GM12878 (cell line): ENCODE results near the gene ZNF506. TPM values are rescaled to one million over a fixed set of nuclear protein-coding genes. Genes with fewer than 3 reads are reported as not detected.

Experiments used
- ATAC-seq: fragments of 200-7000 bp; cut with Tn5 transposase; 3 replicates; pipeline ENCODE4 v1.9.1; 2020; ENCODE audit warnings: mild to moderate bottlenecking, moderate library complexity
- BruUV-seq: library from RNA; stranded (reverse); fragments of 400-500 nt; replicated peaks from 2 replicates; lab custom pipeline; 2021; lab: Mats Ljungman, UMichigan
- CTCF ChIA-PET: fragments of 300-600 bp; sonication (Branson Sonifier 250); formaldehyde crosslinking; extraction: SDS; loops from one replicate; lab custom pipeline; 2021; ENCODE audit warnings: inconsistent platforms; lab: Yijun Ruan, JAX
- POLR2A ChIA-PET: fragments of 350-600 bp; formaldehyde crosslinking; extraction: SDS; loops from one replicate; lab custom pipeline; 2021; ENCODE audit warnings: inconsistent platforms; lab: Charles Lee
- RAD21 ChIA-PET: fragments of 300-600 bp; sonication (Branson Sonifier 250); formaldehyde crosslinking; loops from one replicate; lab custom pipeline; 2023; ENCODE audit warnings: antibody characterized with exemption; ENCODE audit not compliant: unreplicated experiment; lab: Charles Lee
- SMC1A ChIA-PET: fragments of 300-600 bp; sonication (Branson Sonifier 250); formaldehyde crosslinking; loops from one replicate; lab custom pipeline; 2023; ENCODE audit not compliant: unreplicated experiment, uncharacterized antibody; lab: Charles Lee
- DNase-seq: peaks from one replicate; pipeline ENCODE4 v3.0.0-alpha.2; 2011; ENCODE audit warnings: low read depth, low spot score
- FAIRE-seq: peaks from 3 replicates; lab custom pipeline; 2011; peaks lifted over from hg19 to GRCh38; lab: Jason Lieb, UNC
- H2AFZ ChIP-seq: 2 replicates; pipeline ENCODE4 v1.6.0; 2011; ENCODE audit warnings: low read depth, low read length, control low read depth; ENCODE audit not compliant: control insufficient read depth
- H3K27ac ChIP-seq: 2 replicates; pipeline ENCODE4 v1.5.1; 2011; ENCODE audit warnings: control low read depth; ENCODE audit not compliant: control insufficient read depth, insufficient read depth
- H3K27me3 ChIP-seq, 2 experiments: replicated peaks in 1 of 2; 2 replicates each; pipeline versions ENCODE4 v1.6.0 to v1.6.1; 2011; ENCODE audit warnings: low read length in 1 of 2; ENCODE audit not compliant: control insufficient read depth in 2 of 2, insufficient read depth in 2 of 2
- H3K36me3 ChIP-seq, 2 experiments: 2 replicates each; pipeline ENCODE4 v1.5.1; 2011; ENCODE audit warnings: low read length in 1 of 2; ENCODE audit not compliant: control insufficient read depth in 2 of 2, insufficient read depth in 2 of 2
- H3K4me1 ChIP-seq: 2 replicates; pipeline ENCODE4 v1.6.1; 2011; ENCODE audit warnings: mild to moderate bottlenecking, low read length, moderate library complexity, mixed read lengths; ENCODE audit not compliant: control insufficient read depth, insufficient read depth
- H3K4me2 ChIP-seq: 2 replicates; pipeline ENCODE4 v1.6.0; 2011; ENCODE audit warnings: control low read depth; ENCODE audit not compliant: control insufficient read depth, insufficient read depth
- H3K4me3 ChIP-seq: fragments of 200-600 bp; sonication (generic); 2 replicates; pipeline ENCODE4 v1.5.1; 2016
- H3K79me2 ChIP-seq: 2 replicates; pipeline ENCODE4 v1.6.0; 2011; ENCODE audit warnings: low read length; ENCODE audit not compliant: control insufficient read depth, insufficient read depth
- H3K9ac ChIP-seq: 2 replicates; pipeline ENCODE4 v1.8.0; 2011; ENCODE audit warnings: low read length, control low read depth, mixed read lengths; ENCODE audit not compliant: control insufficient read depth, insufficient read depth
- H3K9me3 ChIP-seq: replicated peaks from 3 replicates; pipeline ENCODE4 v1.5.1; 2011; ENCODE audit warnings: mild to moderate bottlenecking, low read length; ENCODE audit not compliant: control insufficient read depth, insufficient read depth
- H4K20me1 ChIP-seq: 2 replicates; pipeline ENCODE4 v1.6.0; 2011; ENCODE audit not compliant: control insufficient read depth, insufficient read depth
- CEBPB ChIP-seq, 2 experiments: fragments of 150-350 bp in 1 of 2; IDR thresholded peaks; 2 replicates each; pipeline ENCODE4 v1.6.1; 2012 to 2014; ENCODE audit warnings: low read depth in 2 of 2, low read length in 2 of 2, borderline replicate concordance in 1 of 2, inconsistent platforms in 1 of 2
- CTCF ChIP-seq, 3 experiments: IDR thresholded peaks in 2 of 3; conservative IDR thresholded peaks in 1 of 3; 2 replicates each; pipeline ENCODE4 v1.5.1; 2011; ENCODE audit warnings: low read depth in 3 of 3, low read length in 3 of 3, mild to moderate bottlenecking in 3 of 3, control low read depth in 2 of 3, moderate library complexity in 2 of 3, inconsistent platforms in 1 of 3, mixed read lengths in 1 of 3; ENCODE audit not compliant: control insufficient read depth in 2 of 3, insufficient read depth in 1 of 3; ENCODE audit errors: extremely low read depth in 1 of 3
- EGR1 ChIP-seq, 2 experiments: IDR thresholded peaks; 1 replicate in 1 of 2; 2 replicates in 1 of 2; pipeline ENCODE4 v1.6.1; 2011 to 2012; ENCODE audit warnings: low read depth in 2 of 2, low read length in 2 of 2, borderline replicate concordance in 1 of 2, mild to moderate bottlenecking in 1 of 2, moderate library complexity in 1 of 2
- FOXK2 ChIP-seq: fragments of 450-650 bp; IDR thresholded peaks from 2 replicates; pipeline ENCODE4 v1.6.1; 2017; ENCODE audit warnings: mild to moderate bottlenecking, moderate library complexity
- HDAC2 ChIP-seq: fragments of 200-600 bp; sonication (generic); IDR thresholded peaks from 2 replicates; pipeline ENCODE4 v1.6.1; 2017
- PAX5 ChIP-seq: IDR thresholded peaks from 2 replicates; pipeline ENCODE4 v1.6.1; 2011; ENCODE audit warnings: low read depth, low read length, borderline replicate concordance
- PML ChIP-seq: IDR thresholded peaks from 2 replicates; pipeline ENCODE4 v1.6.1; 2012; ENCODE audit warnings: low read length, inconsistent platforms
- STAT3 ChIP-seq: IDR thresholded peaks from 2 replicates; pipeline ENCODE4 v1.6.1; 2011; ENCODE audit warnings: low read depth, low read length, improper control_type of control experiment
- TARDBP ChIP-seq: IDR thresholded peaks from 2 replicates; pipeline ENCODE4 v1.6.1; 2016; ENCODE audit warnings: borderline replicate concordance
- YBX1 ChIP-seq: fragments of 450-650 bp; IDR thresholded peaks from 2 replicates; pipeline ENCODE4 v1.6.1; 2016; ENCODE audit warnings: antibody characterized with exemption
- ZNF24 ChIP-seq: fragments of 450-650 bp; IDR thresholded peaks from 2 replicates; pipeline ENCODE4 v1.6.1; 2017; ENCODE audit warnings: antibody characterized with exemption, mild to moderate bottlenecking
- WGBS: methylation state at CpG from one replicate; pipeline ENCODE4 v1.1.6; 2016; ENCODE audit warnings: low lambda C conversion rate; ENCODE audit not compliant: insufficient replicate concordance, insufficient coverage; ENCODE audit errors: missing lambda C conversion rate; 5-methylcytosine and 5-hydroxymethylcytosine counted together
- in situ Hi-C: fragments of 300-500 bp; cut with MboI; formaldehyde crosslinking; loops from 9 replicates; pipeline ENCODE4 v1.14.3; 2018; ENCODE audit warnings: mixed read lengths
- intact Hi-C: fragments of 100-400 bp; cut with micrococcal nuclease; formaldehyde crosslinking; loops from one replicate; pipeline ENCODE4 v1.14.2; 2022; ENCODE audit not compliant: unreplicated experiment
- polyA plus RNA-seq, 11 experiments: library from polyadenylated mRNA; depleted of rRNA in 4 of 11; unstranded in 6 of 11; stranded (reverse) in 5 of 11; fragments of >200 nt; fragmentation: Nextera tagmentation in 4 of 11; fragmentation: Illumina TruSeq in 1 of 11; extraction: Ambion mirVana in 4 of 11; extraction: Trizol in 1 of 11; gene quantifications; 1 replicate in 1 of 11; 2 replicates in 10 of 11; pipeline versions ENCODE4 v1.2.1 to v1.2.3, GENCODE V29; 2011 to 2016; ENCODE audit warnings: inconsistent platforms in 2 of 11, missing spikeins in 2 of 11, low read depth in 1 of 11
- total RNA-seq, 4 experiments: library from RNA; depleted of rRNA in 3 of 4; stranded (reverse); fragments of >200 nt in 3 of 4; fragmentation: Illumina TruSeq in 1 of 4; extraction: Trizol in 1 of 4; gene quantifications; 2 replicates each; pipeline versions ENCODE4 v1.2.1 to v1.2.3, GENCODE V29; 2013 to 2021
- TF ChIP-seq, protein P1 (sequence below): IDR thresholded peaks from 2 replicates; pipeline ENCODE4 v1.6.1; 2011; ENCODE audit warnings: mild to moderate bottlenecking, low read depth, low read length, moderate library complexity; ENCODE audit not compliant: insufficient replicate concordance
- TF ChIP-seq, protein P2 (sequence below): IDR thresholded peaks from 2 replicates; pipeline ENCODE4 v1.6.1; 2012; ENCODE audit warnings: low read depth, low read length, improper control_type of control experiment
- TF ChIP-seq, protein P3 (sequence below): IDR thresholded peaks from 2 replicates; pipeline ENCODE4 v1.6.1; 2011; ENCODE audit warnings: low read depth, low read length, improper control_type of control experiment, borderline replicate concordance

Gene ZNF506
- total and polyA plus RNA-seq, 10 of the 15 experiments (the other 5 are each of a cell fraction or from before 2014, with no cell fraction given) = 3.5 to 12.0 (median 7.9) TPM

DNA sequence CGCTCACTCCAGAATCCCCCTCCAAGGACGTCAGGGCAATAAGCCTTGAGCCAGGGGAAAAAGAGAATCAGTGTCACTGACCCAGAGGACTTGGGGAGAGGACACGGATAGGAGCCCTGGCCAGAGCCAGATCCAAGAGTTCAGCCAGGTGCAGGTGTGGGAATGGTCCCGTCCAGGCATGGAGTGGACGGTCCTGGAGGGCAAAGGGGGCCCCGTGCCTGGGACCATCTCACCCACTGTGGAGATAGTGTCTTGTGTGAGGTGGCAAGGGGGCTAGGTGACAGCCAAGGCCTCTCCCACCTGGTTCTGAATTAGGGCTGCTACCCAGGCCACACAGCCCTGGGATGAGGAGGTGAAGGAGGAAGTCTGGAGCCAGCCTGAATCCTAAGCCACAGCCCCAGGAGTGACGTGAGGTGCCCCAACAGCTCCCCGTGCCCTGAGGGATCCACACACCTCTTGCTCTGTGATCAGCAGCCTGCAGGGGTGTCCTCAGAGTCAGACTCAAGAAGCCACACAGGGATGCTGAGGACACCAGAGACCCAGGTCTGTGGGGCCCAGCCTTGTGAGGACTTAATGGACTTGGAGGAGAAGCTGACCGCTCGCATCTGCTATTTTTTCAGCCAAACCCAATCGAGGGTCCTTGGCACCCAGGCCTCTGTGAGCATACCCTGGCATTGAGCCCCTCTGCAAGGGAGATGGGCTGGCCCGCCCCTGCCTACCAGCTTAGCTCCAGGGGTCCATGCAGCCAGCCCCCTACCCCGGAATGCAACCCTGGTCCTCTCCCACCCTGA lies 72.2 kb downstream of the ZNF506 start (continued):
- TF ChIP-seq, protein P1, sequence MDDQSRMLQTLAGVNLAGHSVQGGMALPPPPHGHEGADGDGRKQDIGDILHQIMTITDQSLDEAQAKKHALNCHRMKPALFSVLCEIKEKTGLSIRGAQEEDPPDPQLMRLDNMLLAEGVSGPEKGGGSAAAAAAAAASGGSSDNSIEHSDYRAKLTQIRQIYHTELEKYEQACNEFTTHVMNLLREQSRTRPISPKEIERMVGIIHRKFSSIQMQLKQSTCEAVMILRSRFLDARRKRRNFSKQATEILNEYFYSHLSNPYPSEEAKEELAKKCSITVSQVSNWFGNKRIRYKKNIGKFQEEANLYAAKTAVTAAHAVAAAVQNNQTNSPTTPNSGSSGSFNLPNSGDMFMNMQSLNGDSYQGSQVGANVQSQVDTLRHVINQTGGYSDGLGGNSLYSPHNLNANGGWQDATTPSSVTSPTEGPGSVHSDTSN = no peak
- TF ChIP-seq STAT3 (no peak), PML (no peak), TARDBP (no peak), ZNF24 (no peak)
- TF ChIP-seq, protein P2, sequence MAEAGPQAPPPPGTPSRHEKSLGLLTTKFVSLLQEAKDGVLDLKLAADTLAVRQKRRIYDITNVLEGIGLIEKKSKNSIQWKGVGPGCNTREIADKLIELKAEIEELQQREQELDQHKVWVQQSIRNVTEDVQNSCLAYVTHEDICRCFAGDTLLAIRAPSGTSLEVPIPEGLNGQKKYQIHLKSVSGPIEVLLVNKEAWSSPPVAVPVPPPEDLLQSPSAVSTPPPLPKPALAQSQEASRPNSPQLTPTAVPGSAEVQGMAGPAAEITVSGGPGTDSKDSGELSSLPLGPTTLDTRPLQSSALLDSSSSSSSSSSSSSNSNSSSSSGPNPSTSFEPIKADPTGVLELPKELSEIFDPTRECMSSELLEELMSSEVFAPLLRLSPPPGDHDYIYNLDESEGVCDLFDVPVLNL = no peak
- TF ChIP-seq, all 136 proteins: peak for 0

DNA sequence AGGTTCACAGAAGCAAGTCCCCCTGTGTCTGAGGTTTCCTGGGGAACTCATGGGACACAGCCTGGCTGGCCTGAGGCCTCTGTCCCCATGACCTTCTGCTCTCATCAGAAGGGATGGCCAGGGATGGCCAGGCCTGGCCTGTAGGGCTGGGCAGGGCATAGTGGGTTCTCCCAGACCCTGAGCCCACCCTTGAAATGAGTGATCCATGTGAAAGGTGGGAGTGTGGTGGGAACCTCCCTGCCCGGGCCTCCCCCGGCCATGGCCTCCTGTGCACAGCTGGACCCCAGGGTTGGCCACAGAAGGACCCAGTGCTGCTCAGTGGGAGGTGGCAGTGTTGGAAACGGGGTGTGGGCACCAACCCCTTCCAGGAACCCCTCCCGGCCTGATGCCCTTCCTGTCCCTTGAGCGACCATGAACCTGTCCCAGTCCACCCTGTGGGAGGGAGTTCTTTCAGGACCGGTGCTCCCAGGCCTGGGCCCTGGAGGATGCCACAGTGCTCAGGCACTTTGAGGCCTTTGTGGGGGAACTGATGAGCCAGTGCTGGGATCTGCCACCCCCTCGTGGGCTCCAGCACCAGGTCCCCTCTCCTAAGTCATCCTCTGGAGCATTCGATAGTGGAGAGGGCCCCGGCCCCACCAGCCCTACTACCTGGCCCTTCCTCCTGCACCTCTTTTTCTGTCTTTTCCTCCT lies 73.2 kb downstream of the ZNF506 start:
- FAIRE-seq (no peak), ATAC-seq (no peak), DNase-seq (no peak)
- ChIA-PET SMC1A (no interaction called here), RAD21 (no interaction called here), POLR2A (no interaction called here), CTCF (no interaction called here)
- 54% methylated on average over 9 of the region's 9 CpGs for WGBS
- Histone ChIP-seq H3K4me3 (no peak overlapping the region), H3K27ac (no peak overlapping the region), H3K79me2 (no peaks in the 10 kb centered on the region), H3K4me1 (no peaks in the 10 kb centered on the region), H3K36me3 (no peaks in the 10 kb centered on the region), H3K9me3 (no peaks in the 10 kb centered on the region; the same call in 2 of the 3 replicates), H3K4me2 (no peak overlapping the region), H3K27me3 (no peaks in the 10 kb centered on the region), H2AFZ (no peak overlapping the region), H3K9ac (no peak overlapping the region), H4K20me1 (no peaks in the 10 kb centered on the region)
- BruUV-seq = no TSS peak
- no peak for TF ChIP-seq HDAC2
- TF ChIP-seq, protein P3, sequence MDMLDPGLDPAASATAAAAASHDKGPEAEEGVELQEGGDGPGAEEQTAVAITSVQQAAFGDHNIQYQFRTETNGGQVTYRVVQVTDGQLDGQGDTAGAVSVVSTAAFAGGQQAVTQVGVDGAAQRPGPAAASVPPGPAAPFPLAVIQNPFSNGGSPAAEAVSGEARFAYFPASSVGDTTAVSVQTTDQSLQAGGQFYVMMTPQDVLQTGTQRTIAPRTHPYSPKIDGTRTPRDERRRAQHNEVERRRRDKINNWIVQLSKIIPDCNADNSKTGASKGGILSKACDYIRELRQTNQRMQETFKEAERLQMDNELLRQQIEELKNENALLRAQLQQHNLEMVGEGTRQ = no peak
- no peak for TF ChIP-seq CEBPB (IDR thresholded peaks at IDR 0.05; ENCODE audit: borderline replicate concordance in 1 of 2, low read depth in 2 of 2, low read length in 2 of 2)
- no peak for TF ChIP-seq CTCF (IDR thresholded peaks at IDR 0.05 in 2 of 3, conservative IDR thresholded peaks at IDR 0.05 in 1 of 3; ENCODE audit: control insufficient read depth in 2 of 3, extremely low read depth in 1 of 3, insufficient read depth in 1 of 3, low read depth in 3 of 3, low read length in 3 of 3)
- no peak for TF ChIP-seq PAX5
- TF ChIP-seq, protein P2 = no peak
- no peak for TF ChIP-seq EGR1 (IDR thresholded peaks at IDR 0.05; ENCODE audit: borderline replicate concordance in 1 of 2, low read depth in 2 of 2, low read length in 2 of 2)
- no peak for TF ChIP-seq FOXK2
- no peak for TF ChIP-seq YBX1
- intact Hi-C loops = no loop called here
- in situ Hi-C loops = no loop called here
